Ishikawa (cell line): ENCODE results near the gene POGZ.

Experiments
- CEBPB ChIP-seq: IDR thresholded peaks from 2 replicates; pipeline ENCODE4 v1.6.1; 2012
- CREB1 ChIP-seq: IDR thresholded peaks from 2 replicates; pipeline ENCODE4 v1.6.1; 2012; ENCODE audit warnings: low read depth
- EGR1 ChIP-seq: IDR thresholded peaks from 2 replicates; pipeline ENCODE4 v1.6.1; 2012
- EP300 ChIP-seq: IDR thresholded peaks from 2 replicates; pipeline ENCODE4 v1.6.1; 2012; ENCODE audit warnings: borderline replicate concordance
- FOXM1 ChIP-seq: IDR thresholded peaks from 2 replicates; pipeline ENCODE4 v1.6.1; 2012; ENCODE audit warnings: low read depth, borderline replicate concordance
- NFIC ChIP-seq: IDR thresholded peaks from 2 replicates; pipeline ENCODE4 v1.6.1; 2012
- RAD21 ChIP-seq: IDR thresholded peaks from 2 replicates; pipeline ENCODE4 v1.6.1; 2012; ENCODE audit warnings: low read depth
- TAF1 ChIP-seq: IDR thresholded peaks from 2 replicates; pipeline ENCODE4 v1.6.1; 2012; ENCODE audit warnings: low read depth, mild to moderate bottlenecking
- TCF12 ChIP-seq: IDR thresholded peaks from 2 replicates; pipeline ENCODE4 v1.6.1; 2012; ENCODE audit warnings: low read depth
- TEAD4 ChIP-seq: IDR thresholded peaks from 2 replicates; pipeline ENCODE4 v1.6.1; 2012
- YY1 ChIP-seq: IDR thresholded peaks from 2 replicates; pipeline ENCODE4 v1.6.1; 2012; ENCODE audit warnings: low read depth
- ZBTB7A ChIP-seq: IDR thresholded peaks from 2 replicates; pipeline ENCODE4 v1.6.1; 2012; ENCODE audit warnings: low read depth
- TF ChIP-seq, protein P1 (sequence below): IDR thresholded peaks from 2 replicates; pipeline ENCODE4 v1.6.1; 2012; ENCODE audit warnings: low read depth, mild to moderate bottlenecking
- TF ChIP-seq, protein P2 (sequence below): IDR thresholded peaks from 2 replicates; pipeline ENCODE4 v1.6.1; 2012
- TF ChIP-seq, protein P3 (sequence below): IDR thresholded peaks from 2 replicates; pipeline ENCODE4 v1.6.1; 2012

Gene POGZ

DNA sequence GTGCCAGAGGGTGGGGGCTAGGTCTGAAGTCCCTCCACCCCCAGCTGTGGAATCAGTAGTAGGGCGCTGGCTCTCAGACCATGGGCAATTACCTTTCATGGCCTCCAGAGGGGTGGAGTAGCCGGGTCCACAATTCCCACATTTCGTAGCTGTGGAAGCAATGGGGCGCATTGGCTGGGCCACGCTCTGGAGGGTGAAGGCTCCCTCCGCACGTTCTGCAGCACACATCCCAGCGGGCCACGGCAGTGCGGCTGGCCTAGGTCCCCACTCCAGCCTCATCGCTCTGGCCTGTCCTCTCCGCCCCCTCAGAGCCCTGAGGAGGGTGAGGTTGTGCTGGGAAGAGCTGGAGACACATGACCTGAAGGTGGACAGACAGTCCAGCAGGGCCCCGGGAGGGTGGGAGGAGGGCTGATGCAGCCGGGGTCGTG lies 89.7 kb downstream of the POGZ start:
- TF ChIP-seq, protein P1, sequence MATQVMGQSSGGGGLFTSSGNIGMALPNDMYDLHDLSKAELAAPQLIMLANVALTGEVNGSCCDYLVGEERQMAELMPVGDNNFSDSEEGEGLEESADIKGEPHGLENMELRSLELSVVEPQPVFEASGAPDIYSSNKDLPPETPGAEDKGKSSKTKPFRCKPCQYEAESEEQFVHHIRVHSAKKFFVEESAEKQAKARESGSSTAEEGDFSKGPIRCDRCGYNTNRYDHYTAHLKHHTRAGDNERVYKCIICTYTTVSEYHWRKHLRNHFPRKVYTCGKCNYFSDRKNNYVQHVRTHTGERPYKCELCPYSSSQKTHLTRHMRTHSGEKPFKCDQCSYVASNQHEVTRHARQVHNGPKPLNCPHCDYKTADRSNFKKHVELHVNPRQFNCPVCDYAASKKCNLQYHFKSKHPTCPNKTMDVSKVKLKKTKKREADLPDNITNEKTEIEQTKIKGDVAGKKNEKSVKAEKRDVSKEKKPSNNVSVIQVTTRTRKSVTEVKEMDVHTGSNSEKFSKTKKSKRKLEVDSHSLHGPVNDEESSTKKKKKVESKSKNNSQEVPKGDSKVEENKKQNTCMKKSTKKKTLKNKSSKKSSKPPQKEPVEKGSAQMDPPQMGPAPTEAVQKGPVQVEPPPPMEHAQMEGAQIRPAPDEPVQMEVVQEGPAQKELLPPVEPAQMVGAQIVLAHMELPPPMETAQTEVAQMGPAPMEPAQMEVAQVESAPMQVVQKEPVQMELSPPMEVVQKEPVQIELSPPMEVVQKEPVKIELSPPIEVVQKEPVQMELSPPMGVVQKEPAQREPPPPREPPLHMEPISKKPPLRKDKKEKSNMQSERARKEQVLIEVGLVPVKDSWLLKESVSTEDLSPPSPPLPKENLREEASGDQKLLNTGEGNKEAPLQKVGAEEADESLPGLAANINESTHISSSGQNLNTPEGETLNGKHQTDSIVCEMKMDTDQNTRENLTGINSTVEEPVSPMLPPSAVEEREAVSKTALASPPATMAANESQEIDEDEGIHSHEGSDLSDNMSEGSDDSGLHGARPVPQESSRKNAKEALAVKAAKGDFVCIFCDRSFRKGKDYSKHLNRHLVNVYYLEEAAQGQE: no peak
- TF ChIP-seq YY1 (no peak), TEAD4 (no peak)
- TF ChIP-seq, protein P2, sequence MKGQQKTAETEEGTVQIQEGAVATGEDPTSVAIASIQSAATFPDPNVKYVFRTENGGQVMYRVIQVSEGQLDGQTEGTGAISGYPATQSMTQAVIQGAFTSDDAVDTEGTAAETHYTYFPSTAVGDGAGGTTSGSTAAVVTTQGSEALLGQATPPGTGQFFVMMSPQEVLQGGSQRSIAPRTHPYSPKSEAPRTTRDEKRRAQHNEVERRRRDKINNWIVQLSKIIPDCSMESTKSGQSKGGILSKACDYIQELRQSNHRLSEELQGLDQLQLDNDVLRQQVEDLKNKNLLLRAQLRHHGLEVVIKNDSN: no peak

DNA sequence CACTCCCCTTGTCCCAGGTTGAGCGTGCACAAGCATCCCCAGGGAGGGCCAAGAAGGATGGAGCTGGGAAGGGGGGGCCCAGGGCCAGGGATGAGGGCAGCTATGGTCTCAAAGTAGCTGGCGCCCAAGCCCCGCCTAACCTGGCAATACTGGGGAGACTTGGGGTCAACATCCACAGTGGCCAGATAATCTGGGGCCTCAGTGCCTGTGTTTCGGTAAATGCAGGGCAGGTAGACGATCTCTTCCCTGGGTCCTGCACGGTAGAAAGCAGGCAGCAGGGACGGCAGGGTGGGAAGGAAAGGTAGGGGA lies 90.0 kb downstream of the POGZ start:
- TF ChIP-seq TCF12: no peak
- no peak for TF ChIP-seq CREB1
- TF ChIP-seq, protein P2: no peak
- TF ChIP-seq TAF1: no peak
- no peak for TF ChIP-seq NFIC
- no peak for TF ChIP-seq RAD21
- no peak for TF ChIP-seq ZBTB7A

DNA sequence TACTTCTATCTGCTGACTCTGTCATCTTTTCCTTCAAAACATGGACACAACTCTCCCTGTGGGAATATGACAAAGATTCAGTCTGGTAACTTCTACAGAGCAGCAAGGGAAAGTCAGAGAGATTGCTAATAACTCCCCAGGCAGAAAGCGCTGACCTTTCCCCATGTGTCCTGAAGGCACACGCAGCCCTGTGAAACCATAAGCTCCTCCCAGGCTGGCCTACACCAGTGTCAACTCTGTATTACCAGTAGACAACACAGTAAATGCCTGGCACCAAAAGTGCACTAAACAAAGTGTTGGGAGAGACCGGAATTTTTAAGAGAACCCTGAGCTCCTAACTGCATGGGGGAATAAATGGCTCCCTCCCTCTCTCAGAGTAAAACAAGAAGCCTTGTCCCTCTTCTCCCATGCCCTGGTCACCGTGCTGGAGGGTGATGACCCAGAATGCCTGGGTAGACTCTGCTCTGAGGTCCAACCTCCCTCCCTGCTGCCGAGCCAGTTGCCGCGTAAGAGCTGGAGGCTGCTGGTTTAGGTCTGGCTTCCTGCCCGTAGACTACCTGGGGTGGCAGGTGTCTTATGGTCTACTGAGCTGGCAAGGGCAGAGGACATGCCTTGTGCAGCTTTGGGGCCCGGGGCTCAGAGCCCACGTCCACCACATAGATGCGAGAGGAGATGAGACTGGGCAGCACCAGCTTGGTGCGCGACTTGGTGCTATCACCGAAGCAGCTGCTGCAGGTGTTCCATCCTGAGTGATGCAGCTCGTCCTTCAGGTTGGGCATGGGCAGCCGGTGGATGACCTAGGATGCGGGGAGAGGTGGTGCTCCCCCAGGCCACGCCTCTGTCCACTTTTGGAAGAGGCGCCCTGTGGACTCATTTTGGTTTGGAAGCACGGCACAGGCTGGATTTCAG lies 90.6 kb downstream of the POGZ start:
- TF ChIP-seq, protein P3, sequence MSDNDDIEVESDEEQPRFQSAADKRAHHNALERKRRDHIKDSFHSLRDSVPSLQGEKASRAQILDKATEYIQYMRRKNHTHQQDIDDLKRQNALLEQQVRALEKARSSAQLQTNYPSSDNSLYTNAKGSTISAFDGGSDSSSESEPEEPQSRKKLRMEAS: peak; percentile 44; the same call in 1 of the 2 replicates
- TF ChIP-seq TCF12 (peak; percentile 59; the same call in 1 of the 2 replicates), NFIC (peak; percentile 94), CREB1 (no peak), TEAD4 (0 out of 2 replicates have a peak, but pooled peaks have one; percentile 13), EP300 (peak; percentile 31; the same call in 1 of the 2 replicates), FOXM1 (no peak), ZBTB7A (no peak)

DNA sequence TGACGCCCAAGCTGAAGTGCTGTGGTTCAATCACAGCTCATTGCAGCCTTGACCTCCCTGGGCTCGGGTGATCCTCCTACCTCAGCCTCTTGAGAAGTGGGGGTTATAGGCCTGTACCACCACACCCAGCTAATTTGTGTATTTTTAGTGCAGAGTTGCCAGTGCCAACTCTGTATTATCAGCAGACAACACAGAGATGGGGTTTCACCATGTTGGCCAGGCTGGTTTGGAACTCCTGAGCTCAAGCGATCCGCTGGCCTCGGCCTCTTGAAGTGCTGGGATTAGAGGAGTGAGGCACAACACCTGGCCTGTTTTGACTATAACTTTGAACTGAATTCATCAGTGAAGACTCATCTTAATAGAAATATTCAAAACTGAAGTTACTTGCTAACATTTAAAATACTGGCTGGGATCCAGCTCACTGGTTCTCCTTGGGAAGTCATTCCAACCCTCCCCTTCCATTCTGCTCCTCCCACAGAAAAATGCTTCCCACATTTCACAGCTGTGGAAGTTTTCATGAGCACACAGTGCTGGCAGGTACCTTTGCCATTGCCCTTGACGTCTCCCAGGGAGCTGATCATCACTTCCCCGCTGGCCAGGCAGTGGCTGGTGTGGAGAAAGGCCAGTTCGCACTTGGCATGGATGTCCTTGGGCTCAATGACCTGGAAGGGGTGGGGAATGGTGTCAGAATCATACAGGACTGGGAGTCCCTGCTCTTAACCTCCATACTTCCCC lies 91.5 kb downstream of the POGZ start:
- no peak for TF ChIP-seq TAF1

DNA sequence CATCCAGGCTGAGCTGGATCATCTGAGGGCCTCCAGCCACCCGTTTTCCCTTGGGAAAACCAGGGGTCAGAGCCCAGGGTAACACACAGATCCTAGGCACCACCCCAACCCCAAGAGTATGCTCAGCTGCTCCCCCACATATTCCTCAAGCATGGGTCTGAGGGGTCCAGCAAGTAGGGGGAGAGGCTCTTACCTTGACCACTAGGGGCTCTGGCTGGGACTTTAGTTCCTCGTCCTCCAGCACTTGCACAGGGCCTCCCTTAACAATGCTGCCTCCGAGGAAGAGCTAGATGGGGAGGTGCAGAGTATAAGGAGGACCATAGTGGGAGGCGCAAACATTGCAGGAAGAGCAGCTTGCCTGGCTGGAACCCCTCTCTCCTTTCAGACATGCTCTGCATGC lies 94.3 kb downstream of the POGZ start:
- TF ChIP-seq EGR1 (no peak), YY1 (no peak), CREB1 (no peak), NFIC (no peak)

DNA sequence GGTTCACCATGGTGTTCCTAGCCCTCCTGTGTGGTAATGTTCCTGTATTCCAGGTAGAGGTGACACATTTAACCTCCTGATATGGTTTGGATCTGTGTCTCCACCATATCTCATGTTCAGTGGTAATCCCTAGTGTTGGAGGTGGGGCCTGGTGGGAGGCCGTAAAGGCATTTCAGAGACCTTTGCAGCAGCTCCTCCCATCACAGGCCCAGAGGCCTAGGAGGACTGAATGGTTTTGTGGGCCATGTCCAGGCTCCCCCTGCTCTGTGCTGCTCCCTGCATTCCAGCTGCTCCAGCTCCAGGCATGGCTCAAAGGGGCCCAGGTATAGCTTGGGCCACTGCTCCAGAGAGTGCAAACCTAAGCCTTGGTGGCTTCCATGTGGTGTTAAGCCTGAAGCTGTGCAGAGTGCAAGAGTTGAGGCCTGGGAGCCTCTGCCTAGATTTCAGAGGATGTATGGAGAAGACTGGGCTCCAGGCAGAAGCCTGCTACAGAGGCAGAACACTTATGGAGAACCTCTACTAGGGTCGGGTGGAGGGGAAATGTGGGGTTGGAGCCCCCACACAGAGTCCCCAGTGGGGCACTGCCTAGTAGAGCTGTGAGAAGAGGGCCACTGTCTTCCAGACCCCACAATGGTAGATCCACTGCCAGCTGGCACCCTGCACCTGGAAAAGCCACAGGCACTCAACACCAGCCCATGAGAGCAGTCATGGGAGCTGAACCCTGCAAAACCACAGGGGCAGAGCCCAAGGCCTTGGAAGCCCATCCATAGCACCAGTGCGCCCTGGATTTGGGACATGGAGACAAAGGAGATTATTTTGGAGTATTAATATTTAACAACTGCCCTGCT lies 96.8 kb downstream of the POGZ start:
- no peak for TF ChIP-seq EGR1
- TF ChIP-seq, protein P1: no peak
- TF ChIP-seq RAD21: no peak
- TF ChIP-seq CEBPB: no peak
- TF ChIP-seq EP300: no peak
- TF ChIP-seq TAF1: no peak
- TF ChIP-seq, protein P3: no peak
- TF ChIP-seq YY1: no peak
- TF ChIP-seq, protein P2: no peak
- TF ChIP-seq ZBTB7A: no peak
